ENCODE results near the gene GNAT1. TPM values are rescaled to one million over a fixed set of nuclear protein-coding genes. Genes with fewer than 3 reads are reported as not detected.
A peak's percentile ranks its signal among the peaks of the same experiment; 100 is the strongest.

GNAT1 gene
- total and polyA plus RNA-seq, 5 donors = not detected

- WGBS = 79% methylated on average over 26 of the region's 26 CpGs
Measured at GRCh38 chr3:50182533-50183099, 8.8 kb upstream of the GNAT1 start.

GRCh38 chr3:50183755-50184154, 7.7 kb upstream of the GNAT1 start:
- DNase-seq (peak in 1 of 3 donors; percentile 2), ATAC-seq (no peak)
- no peaks in the 10 kb centered on the region for H3K27me3 ChIP-seq (ENCODE audit: control insufficient read depth, insufficient read depth)
- WGBS = 87% methylated on average over 6 of the region's 6 CpGs
- intact Hi-C loops (cut with DNase I) = no loop called here
- no peaks in the 10 kb centered on the region for H3K4me1 ChIP-seq (ENCODE audit: control insufficient read depth, insufficient read depth, low read length)
- no peak overlapping the region for H3K27ac ChIP-seq (ENCODE audit: low read length)
- no peaks in the 10 kb centered on the region for H3K9me3 ChIP-seq (ENCODE audit: control insufficient read depth, low read length)
- H3K4me3 ChIP-seq (ENCODE audit: low read length) = no peak overlapping the region

More at GRCh38 chr3:50182533-50183099, 8.8 kb upstream of the GNAT1 start:
- no peaks in the 10 kb centered on the region for H3K9me3 ChIP-seq (ENCODE audit: control insufficient read depth, low read length)
- no peak overlapping the region for H3K27ac ChIP-seq (ENCODE audit: low read length)
- H3K4me1 ChIP-seq (ENCODE audit: control insufficient read depth, insufficient read depth, low read length) = no peaks in the 10 kb centered on the region
- no peaks in the 10 kb centered on the region for H3K27me3 ChIP-seq (ENCODE audit: control insufficient read depth, insufficient read depth)
- ATAC-seq (no peak), DNase-seq (peak; percentile 9 to 53 (median 29))
- H3K4me3 ChIP-seq (ENCODE audit: low read length) = no peak overlapping the region
- intact Hi-C loops (cut with DNase I) = no loop called here

GRCh38 chr3:50184242-50184978, 7.0 kb upstream of the GNAT1 start:
- Histone ChIP-seq H3K9me3 (ENCODE audit: control insufficient read depth, low read length) (no peaks in the 10 kb centered on the region), H3K4me3 (ENCODE audit: low read length) (no peak overlapping the region), H3K27me3 (ENCODE audit: control insufficient read depth, insufficient read depth) (no peaks in the 10 kb centered on the region), H3K27ac (ENCODE audit: low read length) (no peak overlapping the region), H3K4me1 (ENCODE audit: control insufficient read depth, insufficient read depth, low read length) (no peaks in the 10 kb centered on the region)
- DNase-seq = peak in 2 of 3 donors; percentile 26
- ATAC-seq = no peak
- intact Hi-C loops (cut with DNase I) = no loop called here
- whole genome bisulfite sequencing = 94% methylated on average over 21 of the region's 21 CpGs

GRCh38 chr3:50185230-50185629, 6.2 kb upstream of the GNAT1 start:
- peak in 1 of 3 donors; percentile 33 for DNase-seq
- intact Hi-C loops (cut with DNase I) = loop anchor here in 2 of 4 donors (5.0 kb wide), 1 partner anchor 63 kb away; no protein-coding TSS in a partner anchor
- 93% methylated on average over 4 of the region's 4 CpGs for WGBS

GRCh38 chr3:50186096-50186495, 5.3 kb upstream of the GNAT1 start:
- no peak overlapping the region for H3K27ac ChIP-seq (ENCODE audit: low read length)
- intact Hi-C loops (cut with DNase I) = loop anchor here in 2 of 4 donors (5.0 kb wide), 1 partner anchor 64 kb away; no protein-coding TSS in a partner anchor
- no peak overlapping the region for H3K4me3 ChIP-seq (ENCODE audit: low read length)
- H3K27me3 ChIP-seq (ENCODE audit: control insufficient read depth, insufficient read depth) = no peaks in the 10 kb centered on the region
- peak in 2 of 3 donors; percentile 22 to 51 for DNase-seq
- H3K9me3 ChIP-seq (ENCODE audit: control insufficient read depth, low read length) = no peaks in the 10 kb centered on the region
- no peaks in the 10 kb centered on the region for H3K4me1 ChIP-seq (ENCODE audit: control insufficient read depth, insufficient read depth, low read length)
- ATAC-seq = no peak
- 97% methylated on average over 10 of the region's 10 CpGs for WGBS

More at GRCh38 chr3:50185230-50185629, 6.2 kb upstream of the GNAT1 start:
- H3K9me3 ChIP-seq (ENCODE audit: control insufficient read depth, low read length) = no peaks in the 10 kb centered on the region
- H3K4me1 ChIP-seq (ENCODE audit: control insufficient read depth, insufficient read depth, low read length) = no peaks in the 10 kb centered on the region
- no peak overlapping the region for H3K4me3 ChIP-seq (ENCODE audit: low read length)
- H3K27me3 ChIP-seq (ENCODE audit: control insufficient read depth, insufficient read depth) = no peaks in the 10 kb centered on the region
- no peak overlapping the region for H3K27ac ChIP-seq (ENCODE audit: low read length)
- no peak for ATAC-seq

GRCh38 chr3:50187750-50188149, 3.7 kb upstream of the GNAT1 start:
- H3K4me3 ChIP-seq (ENCODE audit: low read length) = no peak overlapping the region
- DNase-seq (peak in 2 of 3 donors; percentile 30 to 49), ATAC-seq (no peak)
- H3K4me1 ChIP-seq (ENCODE audit: control insufficient read depth, insufficient read depth, low read length) = no peaks in the 10 kb centered on the region
- no peaks in the 10 kb centered on the region for H3K27me3 ChIP-seq (ENCODE audit: control insufficient read depth, insufficient read depth)
- intact Hi-C loops (cut with DNase I) = loop anchor here (2.0 to 5.0 kb wide), 4 partner anchors 31 to 67 kb away; no protein-coding TSS in a partner anchor
- H3K9me3 ChIP-seq (ENCODE audit: control insufficient read depth, low read length) = no peaks in the 10 kb centered on the region
- 91% methylated on average over 19 of the region's 19 CpGs for WGBS
- H3K27ac ChIP-seq (ENCODE audit: low read length) = no peak overlapping the region

GRCh38 chr3:50189274-50189673, 2.1 kb upstream of the GNAT1 start:
- H3K27me3 ChIP-seq (ENCODE audit: control insufficient read depth, insufficient read depth) = no peaks in the 10 kb centered on the region
- H3K27ac ChIP-seq (ENCODE audit: low read length) = no peak overlapping the region
- H3K4me1 ChIP-seq (ENCODE audit: control insufficient read depth, insufficient read depth, low read length) = no peaks in the 10 kb centered on the region
- peak; percentile 72 to 91 (median 88) for DNase-seq
- H3K9me3 ChIP-seq (ENCODE audit: control insufficient read depth, low read length) = no peaks in the 10 kb centered on the region
- ATAC-seq = peak; percentile 75 to 80
- H3K4me3 ChIP-seq (ENCODE audit: low read length) = no peak overlapping the region
- WGBS = 8% methylated on average over 5 of the region's 5 CpGs
- intact Hi-C loops (cut with DNase I) = loop anchor here (2.0 to 5.0 kb wide), 4 partner anchors 32 to 68 kb away; no protein-coding TSS in a partner anchor

GRCh38 chr3:50189989-50190388, 1.4 kb upstream of the GNAT1 start:
- no peaks in the 10 kb centered on the region for H3K27me3 ChIP-seq (ENCODE audit: control insufficient read depth, insufficient read depth)
- H3K9me3 ChIP-seq (ENCODE audit: control insufficient read depth, low read length) = no peaks in the 10 kb centered on the region
- ATAC-seq = no peak
- no peaks in the 10 kb centered on the region for H3K4me1 ChIP-seq (ENCODE audit: control insufficient read depth, insufficient read depth, low read length)
- peak in 2 of 3 donors; percentile 26 to 31 for DNase-seq
- WGBS = 89% methylated on average over 7 of the region's 7 CpGs
- H3K27ac ChIP-seq (ENCODE audit: low read length) = no peak overlapping the region
- intact Hi-C loops (cut with DNase I) = loop anchor here (2.0 to 5.0 kb wide), 6 partner anchors 33 to 82 kb away; no protein-coding TSS in a partner anchor
- no peak overlapping the region for H3K4me3 ChIP-seq (ENCODE audit: low read length)

GRCh38 chr3:50192124-50192523, 714 bp downstream of the GNAT1 start:
- Histone ChIP-seq H3K27ac (ENCODE audit: low read length) (no peak overlapping the region), H3K27me3 (ENCODE audit: control insufficient read depth, insufficient read depth) (no peaks in the 10 kb centered on the region), H3K9me3 (ENCODE audit: control insufficient read depth, low read length) (no peaks in the 10 kb centered on the region), H3K4me3 (ENCODE audit: low read length) (no peak overlapping the region), H3K4me1 (ENCODE audit: control insufficient read depth, insufficient read depth, low read length) (no peaks in the 10 kb centered on the region)
- ATAC-seq (no peak), DNase-seq (peak in 2 of 3 donors; percentile 46 to 51)
- intact Hi-C loops (cut with DNase I) = loop anchor here (2.0 to 5.0 kb wide), 5 partner anchors 33 to 81 kb away; no protein-coding TSS in a partner anchor
- 80% methylated on average over 8 of the region's 8 CpGs for WGBS

GRCh38 chr3:50192689-50193141, 1.3 kb downstream of the GNAT1 start:
- Histone ChIP-seq H3K4me3 (ENCODE audit: low read length) (no peak overlapping the region), H3K4me1 (ENCODE audit: control insufficient read depth, insufficient read depth, low read length) (no peaks in the 10 kb centered on the region), H3K9me3 (ENCODE audit: control insufficient read depth, low read length) (no peaks in the 10 kb centered on the region), H3K27me3 (ENCODE audit: control insufficient read depth, insufficient read depth) (no peaks in the 10 kb centered on the region), H3K27ac (ENCODE audit: low read length) (no peak overlapping the region)
- DNase-seq (peak; percentile 57 to 88 (median 84)), ATAC-seq (peak in 1 of 2 donors; percentile 5)
- intact Hi-C loops (cut with DNase I) = loop anchor here (2.0 to 5.0 kb wide), 5 partner anchors 32 to 80 kb away; no protein-coding TSS in a partner anchor
- 15% methylated on average over 21 of the region's 21 CpGs for WGBS

GRCh38 chr3:50193286-50193685, 1.9 kb downstream of the GNAT1 start:
- peak in 2 of 3 donors; percentile 51 to 62 for DNase-seq
- Histone ChIP-seq H3K27me3 (ENCODE audit: control insufficient read depth, insufficient read depth) (no peaks in the 10 kb centered on the region), H3K4me3 (ENCODE audit: low read length) (no peak overlapping the region), H3K9me3 (ENCODE audit: control insufficient read depth, low read length) (no peaks in the 10 kb centered on the region), H3K27ac (ENCODE audit: low read length) (no peak overlapping the region), H3K4me1 (ENCODE audit: control insufficient read depth, insufficient read depth, low read length) (no peaks in the 10 kb centered on the region)
- intact Hi-C loops (cut with DNase I) = loop anchor here (2.0 to 5.0 kb wide), 5 partner anchors 32 to 80 kb away; no protein-coding TSS in a partner anchor
- ATAC-seq = no peak
- WGBS = 42% methylated on average over 36 of the region's 36 CpGs
